Measurements from ENCODE around the gene CEBPB.
"Not testable (repeated sequence)": the region's sequence is repeated elsewhere in the genome, so short reads cannot be mapped to it uniquely, and the experiment has no call there.

CEBPB gene
- 50.1 reads per million, percentile 68 among the genes with 10 or more reads in this experiment for total RNA-seq

GRCh38 chr20:50190251-50191064, at the start of gene CEBPB:
Gene CEBPB, plus strand, starts transcription at chr20:50190830. Its CDS starts 204 bp downstream, at chr20:50191034.
- DNase-seq = peak; percentile 75

GRCh38 chr20:50141018-50141675, 49.5 kb upstream of the CEBPB start:
- DNase-seq = no peak

GRCh38 chr20:50141811-50142561, 48.6 kb upstream of the CEBPB start:
- no peak for DNase-seq

- no peak for DNase-seq
Observed at GRCh38 chr20:50142812-50143211, 47.8 kb upstream of the CEBPB start.

- no peak for DNase-seq
Observed at GRCh38 chr20:50144362-50144761, 46.3 kb upstream of the CEBPB start.

- DNase-seq = no peak
Observed at GRCh38 chr20:50145566-50145965, 45.1 kb upstream of the CEBPB start.

GRCh38 chr20:50146214-50146613, 44.4 kb upstream of the CEBPB start:
- no peak for DNase-seq

- peak; percentile 70 for DNase-seq
Observed at GRCh38 chr20:50146732-50147662, 43.6 kb upstream of the CEBPB start.

- no peak for DNase-seq
Observed at GRCh38 chr20:50149481-50150254, 41.0 kb upstream of the CEBPB start.

- no peak for DNase-seq
Observed at GRCh38 chr20:50151034-50151743, 39.4 kb upstream of the CEBPB start.

GRCh38 chr20:50152394-50153152, 38.1 kb upstream of the CEBPB start:
- no peak for DNase-seq

GRCh38 chr20:50153153-50153499, 37.5 kb upstream of the CEBPB start:
- no peak for DNase-seq

GRCh38 chr20:50153500-50154377, 36.9 kb upstream of the CEBPB start, which contains the start of gene PEDS1:
Gene PEDS1, minus strand, starts transcription at chr20:50153723. Its CDS starts 86 bp downstream, at chr20:50153637.
- DNase-seq = peak; percentile 74

GRCh38 chr20:50161494-50161893, 29.1 kb upstream of the CEBPB start:
- not testable (repeated sequence) for DNase-seq

- DNase-seq = no peak
Observed at GRCh38 chr20:50163570-50164317, 26.9 kb upstream of the CEBPB start.

- DNase-seq = peak; percentile 43
Observed at GRCh38 chr20:50165684-50166554, 24.7 kb upstream of the CEBPB start.

GRCh38 chr20:50169329-50169823, 21.3 kb upstream of the CEBPB start:
- peak; percentile 75 for DNase-seq
